ENCODE results near the gene DLGAP4. TPM values are rescaled to one million over a fixed set of nuclear protein-coding genes. Genes with fewer than 3 reads are reported as not detected.

Gene DLGAP4
- total and polyA plus RNA-seq, 2 of the 8 experiments (the other 6 are each of a cell fraction or from before 2014, with no cell fraction given), result 41.2 to 57.2 TPM

- no peak for TF ChIP-seq SRF (IDR thresholded peaks at IDR 0.05; ENCODE audit: low read depth, low read length)
- no peak for TF ChIP-seq E2F6 (IDR thresholded peaks at IDR 0.05)
- no peak for TF ChIP-seq RAD21 (IDR thresholded peaks at IDR 0.05 in 1 of 2, conservative IDR thresholded peaks at IDR 0.05 in 1 of 2; ENCODE audit: low read depth in 2 of 2, low read length in 2 of 2)
- TF ChIP-seq POLR2AphosphoS5 (IDR thresholded peaks at IDR 0.05; ENCODE audit: low read depth, low read length), result no peak
- no peak for TF ChIP-seq FOSL1 (IDR thresholded peaks at IDR 0.05; ENCODE audit: insufficient read depth, low read depth, low read length)
- TF ChIP-seq CBX8 (IDR thresholded peaks at IDR 0.05; ENCODE audit: borderline replicate concordance, low read depth, low read length), result no peak
- no peak for TF ChIP-seq RXRA (IDR thresholded peaks at IDR 0.05; ENCODE audit: insufficient read depth, low read depth, low read length)
Measured at GRCh38 chr20:36487069-36487468, 180.9 kb downstream of the DLGAP4 start (continued).

Measured in H1 (cell line).